HG03045 (cell line): ENCODE results near the gene CCDC122.
"Not testable (repeated sequence)": the region's sequence is repeated elsewhere in the genome, so short reads cannot be mapped to it uniquely, and the experiment has no call there.

Experiments
- ATAC-seq: cut with Tn5 transposase; IDR thresholded peaks from one replicate; pipeline ENCODE4 v1.9.1; 2021; ENCODE audit warnings: mild to moderate bottlenecking, moderate library complexity; ENCODE audit not compliant: unreplicated experiment

Gene CCDC122

DNA sequence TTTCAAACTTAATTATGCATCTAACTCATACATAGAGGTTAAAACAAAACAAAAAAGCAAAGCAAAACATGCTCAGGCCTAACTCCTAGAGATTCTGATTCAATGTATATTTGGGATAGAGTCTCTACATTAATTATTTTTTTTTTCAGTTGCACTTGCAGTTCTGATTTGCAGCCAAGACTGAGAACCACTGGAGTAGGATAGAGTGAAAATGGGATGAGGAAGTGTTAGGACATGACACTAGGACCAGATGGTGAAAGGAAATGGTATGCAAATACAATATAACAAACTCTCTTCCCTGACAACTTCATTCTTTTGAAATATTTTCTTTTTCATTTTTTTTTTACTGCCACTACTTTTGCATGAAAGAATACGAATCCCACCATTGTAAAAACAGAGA lies 1.8 kb downstream of the CCDC122 start:
- ATAC-seq: no peak

DNA sequence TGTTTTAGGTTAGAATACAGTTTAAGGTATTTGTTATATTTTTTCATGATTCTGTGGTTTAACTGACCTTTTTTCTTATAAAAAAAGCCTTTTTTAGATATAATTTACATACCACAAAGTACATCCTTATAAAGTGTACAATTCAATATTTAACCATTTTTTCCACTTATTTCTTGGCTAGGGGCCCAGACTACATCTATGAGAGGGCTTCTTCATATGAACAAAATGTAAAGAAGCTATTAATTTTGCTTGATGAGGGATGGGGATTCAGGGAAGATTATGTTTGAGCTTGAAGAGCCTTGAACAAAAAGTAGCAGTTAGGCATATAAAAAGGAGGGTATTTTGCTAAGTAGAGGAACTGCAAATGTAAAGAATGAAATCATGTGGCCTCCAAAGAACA lies 2.2 kb downstream of the CCDC122 start:
- no peak for ATAC-seq

DNA sequence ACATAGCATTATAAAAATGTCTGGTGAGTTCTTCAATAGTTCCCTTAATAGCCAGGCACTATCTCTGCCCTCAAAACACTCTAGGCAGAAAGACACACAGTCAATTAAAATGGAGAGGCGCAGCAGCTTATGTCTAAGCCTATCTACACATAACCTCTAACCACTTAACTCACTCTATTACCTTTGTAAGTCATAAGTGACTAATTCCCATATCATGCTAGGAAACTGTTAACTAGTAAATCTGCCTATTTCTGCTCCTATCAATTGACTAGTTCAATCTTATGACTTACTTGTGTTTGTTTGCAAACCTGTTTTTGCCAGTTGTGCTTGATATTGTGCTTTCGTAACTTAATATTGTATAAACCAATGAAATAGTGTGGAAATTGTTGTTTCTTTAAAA lies 3.2 kb downstream of the CCDC122 start:
- ATAC-seq: no peak

DNA sequence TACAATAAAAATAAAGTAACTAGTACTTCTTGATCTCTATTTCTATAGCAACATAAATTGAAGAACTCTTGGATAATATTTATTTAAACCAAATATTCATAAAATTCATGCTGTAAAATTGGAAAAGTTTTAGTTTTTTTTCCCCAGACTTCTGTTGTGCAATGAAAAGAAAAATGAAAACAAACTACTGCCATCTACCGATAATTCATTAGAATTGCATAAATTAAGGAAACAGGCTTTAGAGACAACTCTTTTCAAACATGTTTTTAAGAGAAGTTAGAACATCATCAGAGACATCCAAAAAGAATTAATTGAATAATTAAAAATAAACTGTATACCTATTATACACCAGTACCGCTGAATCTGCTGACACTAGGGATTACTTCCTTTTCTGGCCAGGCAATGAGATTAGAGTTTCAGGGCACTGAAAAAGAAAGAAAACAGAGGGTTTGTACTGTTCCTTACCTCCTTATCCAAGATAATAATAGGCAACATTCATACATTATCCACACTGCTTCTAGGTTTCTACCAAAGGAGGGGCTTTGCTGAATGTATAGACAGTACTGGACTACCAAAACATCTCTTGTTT lies 4.9 kb downstream of the CCDC122 start:
- ATAC-seq: no peak

DNA sequence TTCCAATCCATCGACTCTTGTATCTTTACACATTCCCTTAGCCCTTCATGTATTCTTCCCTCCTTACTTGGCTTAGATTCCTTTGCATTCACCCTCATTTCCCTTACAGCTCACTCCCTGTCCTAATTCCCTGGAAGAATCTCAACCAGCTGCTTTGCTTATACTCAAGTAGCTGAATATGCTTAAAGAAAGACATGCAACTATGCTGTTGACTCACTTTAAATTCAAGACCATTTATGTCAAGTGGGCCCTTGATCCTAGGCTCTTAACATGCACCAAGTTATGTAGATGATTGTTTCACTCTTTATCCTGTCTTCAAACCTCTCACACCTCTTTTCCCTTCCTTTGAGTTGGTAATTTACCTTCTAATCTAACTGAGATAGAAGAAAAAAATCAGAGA lies 7.4 kb downstream of the CCDC122 start:
- ATAC-seq: no peak

DNA sequence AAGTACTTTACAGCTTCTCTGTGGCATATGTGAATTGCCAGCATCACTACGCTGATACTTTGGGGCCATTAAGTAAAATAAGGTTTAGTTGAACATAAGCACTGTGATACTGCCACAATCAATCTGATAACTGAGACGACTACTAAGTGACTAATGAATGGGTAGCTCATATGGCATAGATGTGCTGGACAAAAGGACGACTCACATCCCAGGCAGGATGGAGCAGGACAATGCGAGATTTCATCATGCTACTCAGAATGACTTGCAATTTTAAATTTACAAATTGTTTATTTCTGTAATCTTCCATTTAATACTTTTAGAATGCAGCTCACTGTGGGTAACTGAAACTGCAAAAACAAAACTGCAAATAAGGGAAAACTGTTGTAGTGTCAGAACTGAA lies 13.6 kb downstream of the CCDC122 start:
- ATAC-seq: no peak

DNA sequence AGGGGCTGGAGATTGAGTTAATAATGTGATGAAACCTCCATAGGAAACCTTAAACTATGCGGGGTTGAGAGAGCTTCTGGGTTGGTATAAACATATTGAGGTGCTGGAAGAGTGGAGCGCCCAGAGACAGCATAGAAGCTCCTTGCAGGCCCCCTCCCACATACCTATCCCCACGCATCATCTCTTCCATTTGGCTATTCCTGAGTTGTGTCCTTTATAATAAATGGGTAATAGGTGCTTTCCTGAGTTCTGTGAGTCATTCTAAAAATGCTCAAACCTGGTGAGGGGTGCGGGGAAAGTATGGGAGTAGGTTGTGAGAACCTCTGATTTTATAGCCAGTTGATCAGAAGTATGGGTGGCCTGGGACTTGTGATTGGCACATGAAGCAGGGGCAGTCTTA lies 14.6 kb downstream of the CCDC122 start:
- no peak for ATAC-seq

DNA sequence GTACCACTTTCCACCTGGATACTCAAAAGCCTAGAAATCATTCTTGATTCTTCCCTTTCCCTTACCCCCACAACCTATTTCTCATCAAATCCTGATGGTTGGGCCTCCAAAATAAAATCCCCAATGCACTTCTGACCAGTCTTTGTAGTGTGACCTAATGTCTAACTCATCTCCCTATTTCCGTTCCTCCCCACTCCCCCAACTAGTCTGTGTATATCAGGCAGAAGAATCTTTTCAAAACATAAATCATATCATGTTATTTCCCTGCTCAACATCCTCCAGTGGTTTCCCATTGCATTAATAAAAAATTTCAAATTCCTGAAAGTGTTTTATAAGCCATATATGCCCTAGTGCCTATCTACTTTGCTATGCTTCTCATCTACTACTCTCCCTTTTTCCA lies 17.7 kb downstream of the CCDC122 start:
- ATAC-seq: no peak

DNA sequence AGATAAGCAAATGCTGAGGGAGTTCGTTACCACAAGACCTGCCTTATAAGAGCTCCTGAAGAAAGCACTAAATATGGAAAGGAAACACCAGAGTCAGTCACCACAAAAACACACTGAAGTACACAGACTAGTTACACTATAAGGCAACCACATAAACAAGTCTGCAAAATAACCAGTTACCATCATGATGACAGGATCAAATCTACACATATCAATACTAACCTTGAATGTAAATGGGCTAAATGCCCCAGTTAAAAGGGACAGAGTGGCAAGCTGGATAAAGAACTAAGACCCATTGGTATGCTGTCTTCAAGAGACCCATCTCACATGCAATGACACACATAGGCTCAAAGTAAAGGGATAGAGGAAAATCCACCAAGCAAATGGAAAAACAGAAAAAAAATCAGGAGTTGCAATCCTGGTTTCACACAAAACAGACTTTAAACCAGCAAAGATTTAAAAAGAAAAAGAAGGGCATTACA lies 26.6 kb downstream of the CCDC122 start:
- ATAC-seq: no peak

DNA sequence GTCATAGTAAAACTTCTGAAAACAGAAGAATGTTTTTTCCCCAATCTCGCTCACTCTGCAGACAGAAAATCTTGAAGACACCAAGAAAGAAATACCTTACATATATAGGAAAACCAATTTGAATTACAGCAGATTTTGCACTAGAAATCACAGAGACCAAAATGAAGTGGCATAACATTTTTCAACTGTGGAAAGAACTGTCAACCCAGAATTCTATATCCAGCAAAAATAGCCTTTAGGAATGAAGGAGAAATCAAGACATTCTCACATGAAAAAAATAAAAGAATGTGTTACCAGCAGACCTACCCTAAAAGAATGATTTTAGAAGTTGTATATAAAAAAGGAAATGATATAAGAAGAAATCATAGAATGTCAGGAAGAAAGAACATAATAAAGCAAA lies 28.7 kb downstream of the CCDC122 start:
- no peak for ATAC-seq

DNA sequence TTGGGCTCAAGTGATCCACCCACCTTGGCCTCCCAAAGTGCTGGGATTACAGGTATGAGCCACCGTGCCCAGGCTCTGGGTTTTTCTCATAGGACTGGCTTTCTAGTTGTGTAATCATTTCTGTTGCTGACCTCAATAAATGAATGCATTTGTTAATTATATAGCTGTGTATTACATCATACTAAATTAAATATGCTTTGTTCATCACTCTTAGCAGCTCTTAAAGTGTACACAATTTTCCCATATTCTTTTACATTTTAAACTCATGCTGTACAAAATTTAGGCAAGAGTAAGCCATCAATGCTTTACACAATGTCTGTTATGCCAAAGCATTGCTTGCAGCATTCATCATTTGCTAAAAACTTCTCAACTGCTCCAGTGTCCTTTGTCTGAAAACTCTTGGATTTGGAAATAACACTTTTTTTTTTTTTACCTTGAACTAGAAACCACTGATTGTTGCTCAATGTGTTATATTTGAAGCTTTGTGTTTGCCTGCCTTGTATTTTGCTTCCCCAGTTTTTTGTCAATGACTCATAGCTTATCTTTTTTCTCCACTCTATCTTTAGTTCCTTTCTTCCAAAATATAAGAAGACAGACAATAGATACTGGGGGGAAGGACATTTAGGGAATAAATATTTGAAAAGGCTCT lies 31.4 kb downstream of the CCDC122 start:
- no peak for ATAC-seq

DNA sequence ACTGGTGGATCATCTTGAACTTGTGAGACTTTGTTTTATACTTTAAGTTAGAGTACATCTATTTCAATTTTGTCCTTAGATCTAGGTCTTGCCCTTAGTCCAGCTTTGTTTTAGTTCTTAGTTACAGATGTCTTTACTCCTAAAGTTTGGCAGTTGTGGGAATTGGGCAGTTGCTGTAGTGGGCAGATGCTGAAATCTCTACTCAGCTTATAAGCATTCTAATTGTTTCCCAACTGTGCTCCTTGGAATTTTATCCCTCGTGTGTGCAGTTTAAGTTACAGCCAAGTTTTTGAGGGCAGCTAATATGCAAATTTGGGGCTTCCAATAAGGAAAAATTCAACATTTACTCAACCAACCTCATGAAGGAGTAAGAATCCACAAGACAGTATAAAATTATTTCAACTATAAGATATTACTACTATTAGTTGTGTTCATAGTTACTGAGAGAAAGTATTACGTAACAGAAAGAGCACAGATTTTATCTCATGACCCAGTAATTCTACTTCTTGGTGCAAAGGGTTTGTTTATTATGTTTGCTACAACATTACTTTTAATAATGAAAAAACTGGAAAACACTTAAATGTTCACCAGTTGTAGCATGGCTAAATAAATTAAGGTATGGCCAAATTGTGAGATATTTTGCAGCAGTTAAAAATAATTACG lies 32.9 kb downstream of the CCDC122 start:
- no peak for ATAC-seq

DNA sequence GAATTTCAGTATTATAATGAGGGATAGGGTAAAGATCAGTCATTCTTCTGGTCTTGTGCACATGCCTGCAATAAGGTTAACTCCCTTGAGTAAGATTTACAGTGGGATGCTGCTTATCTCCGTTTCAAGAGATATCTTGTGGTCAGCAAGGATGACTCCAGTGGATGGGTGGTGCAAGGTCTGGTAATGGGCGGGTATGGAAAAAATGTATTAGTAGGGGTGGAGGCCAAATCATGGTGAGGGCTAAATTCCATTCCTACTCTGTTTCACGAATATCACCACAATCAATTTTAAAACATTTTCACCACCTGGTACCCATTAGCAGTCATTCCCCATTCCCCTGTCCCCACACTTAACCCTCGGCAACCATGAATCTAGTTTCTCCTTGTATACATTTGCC lies 40.6 kb downstream of the CCDC122 start:
- no peak for ATAC-seq

DNA sequence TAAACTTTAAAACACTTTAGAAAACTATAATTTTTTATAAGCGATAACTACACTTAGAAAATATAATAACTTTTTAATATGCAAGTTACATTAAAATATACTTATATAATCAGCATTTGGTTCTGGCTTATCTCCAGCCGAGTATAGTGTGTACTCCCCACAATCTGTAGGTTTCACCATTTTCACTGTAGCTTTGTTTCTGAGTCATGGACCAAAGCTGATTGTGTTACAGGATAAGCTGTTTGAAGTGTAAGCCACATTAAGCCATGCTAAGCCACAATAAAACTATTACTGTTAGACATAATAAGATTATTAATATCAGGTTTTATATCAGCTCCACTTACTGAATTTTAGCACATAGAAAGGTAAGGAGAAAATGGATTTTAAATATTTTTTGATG lies 43.8 kb downstream of the CCDC122 start:
- no peak for ATAC-seq

DNA sequence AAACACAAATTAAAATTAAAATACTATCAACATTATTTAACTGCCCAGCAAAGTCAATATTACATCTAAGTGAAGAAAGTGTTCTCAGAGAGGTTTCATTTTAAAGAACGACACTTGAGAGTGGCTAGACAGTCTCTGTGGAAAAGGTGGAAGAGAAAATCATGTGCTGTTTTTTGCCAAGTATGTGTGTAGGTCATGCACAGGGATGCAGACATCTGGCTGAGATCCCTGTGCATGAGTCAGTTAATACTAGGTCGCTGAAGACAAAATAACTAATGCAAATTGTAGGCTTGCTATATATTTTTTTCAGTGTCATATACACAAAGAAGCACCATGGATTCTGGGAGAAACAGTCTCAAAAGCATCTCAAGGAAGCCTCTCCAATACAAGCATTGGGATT lies 48.5 kb downstream of the CCDC122 start:
- no peak for ATAC-seq

DNA sequence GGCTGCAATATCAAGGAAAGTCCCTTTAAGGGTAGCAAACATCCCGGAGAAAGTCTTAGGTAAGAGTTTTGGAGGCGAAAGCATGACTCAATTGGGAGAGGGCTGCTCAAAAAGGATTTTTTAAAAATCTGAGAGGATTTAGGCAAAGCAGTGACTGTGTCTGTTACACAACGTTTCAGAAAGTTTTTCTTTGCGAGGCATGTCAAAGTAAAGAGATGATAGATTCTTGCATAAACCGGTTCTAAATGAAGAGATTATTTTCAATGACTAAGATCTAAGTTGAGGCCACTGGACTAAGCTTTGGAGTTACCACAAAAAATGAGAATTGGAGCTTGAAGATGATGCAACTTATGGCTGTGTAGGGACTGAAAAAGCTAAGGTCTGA lies 49.1 kb downstream of the CCDC122 start:
- no peak for ATAC-seq

DNA sequence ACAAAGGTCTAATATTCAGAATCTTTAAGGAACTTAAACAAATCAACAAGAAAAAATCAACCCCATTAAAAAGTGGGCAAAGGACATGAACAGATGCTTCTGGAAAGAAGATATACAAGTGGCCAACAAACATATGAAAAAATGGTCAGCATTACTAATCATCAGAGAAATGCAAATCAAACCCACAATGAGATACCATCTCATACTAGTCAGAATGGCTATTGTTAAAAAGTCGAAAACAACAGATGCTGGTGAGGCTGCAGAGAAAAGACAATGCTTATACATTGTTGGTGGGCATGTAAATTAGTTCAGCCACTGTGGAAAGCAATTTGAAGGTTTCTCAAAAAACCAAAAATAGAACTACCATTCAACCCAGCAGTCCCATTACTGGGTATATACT lies 54.9 kb downstream of the CCDC122 start:
- ATAC-seq: not testable (repeated sequence)

DNA sequence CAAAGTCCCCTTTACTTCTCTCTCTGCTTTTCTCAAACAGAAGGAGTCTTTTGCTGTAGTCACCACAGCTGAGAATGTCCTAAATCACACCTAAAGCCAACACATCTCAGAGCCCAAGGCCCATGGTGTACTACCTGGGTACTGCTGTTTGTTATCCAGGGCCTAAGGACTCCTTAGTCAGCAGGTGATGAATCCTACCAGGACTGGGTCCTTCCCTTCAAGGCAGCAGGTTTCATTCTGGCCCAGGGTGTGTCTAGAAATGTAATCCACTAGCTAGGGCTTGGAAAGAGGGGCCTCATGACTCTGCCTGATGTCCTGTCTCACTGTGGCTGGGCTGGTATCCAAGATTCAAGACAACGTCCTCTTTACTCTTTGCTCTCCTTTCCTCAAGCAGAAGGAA lies 56.6 kb downstream of the CCDC122 start:
- no peak for ATAC-seq

DNA sequence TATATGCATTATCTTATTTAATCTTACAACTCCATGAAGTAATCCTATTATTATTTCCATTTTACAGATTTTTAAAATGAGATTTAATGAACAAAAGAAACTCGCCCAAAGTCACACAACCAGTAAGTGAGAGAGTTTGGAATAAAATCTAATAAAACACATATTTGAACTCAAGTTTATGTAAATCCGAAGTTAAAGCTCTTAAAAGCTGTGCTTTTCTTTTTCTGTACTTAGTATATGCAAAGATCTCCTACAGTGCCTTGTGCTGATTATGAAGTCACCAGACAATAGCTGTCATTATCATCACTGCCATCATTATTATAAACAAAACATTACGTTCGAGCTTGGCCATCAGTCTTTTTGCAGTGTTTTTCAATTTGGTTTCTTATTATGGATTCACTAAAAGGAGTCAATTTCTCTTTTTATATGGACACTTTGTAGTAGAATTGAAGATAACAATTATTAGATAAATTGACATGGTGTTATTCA lies 63.1 kb downstream of the CCDC122 start:
- ATAC-seq: no peak

DNA sequence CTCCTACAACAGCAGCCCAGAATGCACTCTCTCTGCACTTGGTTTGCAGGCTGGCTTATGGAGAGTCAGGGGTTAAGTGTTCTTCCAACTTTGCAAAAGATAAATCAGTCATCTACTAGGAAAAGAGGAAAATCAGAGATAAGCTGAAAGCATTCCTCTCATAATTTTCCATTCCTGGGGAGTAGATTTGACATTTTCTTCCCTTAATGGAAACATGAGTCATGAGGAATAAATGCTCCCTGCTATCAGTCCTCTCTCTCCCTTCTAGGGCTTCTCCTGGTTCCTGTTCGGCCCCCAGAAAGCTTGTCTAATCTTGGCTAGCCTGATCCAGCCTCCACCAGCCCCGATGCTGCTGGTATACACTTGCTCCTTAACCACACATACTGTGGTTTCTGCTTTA lies 64.3 kb downstream of the CCDC122 start:
- no peak for ATAC-seq

DNA sequence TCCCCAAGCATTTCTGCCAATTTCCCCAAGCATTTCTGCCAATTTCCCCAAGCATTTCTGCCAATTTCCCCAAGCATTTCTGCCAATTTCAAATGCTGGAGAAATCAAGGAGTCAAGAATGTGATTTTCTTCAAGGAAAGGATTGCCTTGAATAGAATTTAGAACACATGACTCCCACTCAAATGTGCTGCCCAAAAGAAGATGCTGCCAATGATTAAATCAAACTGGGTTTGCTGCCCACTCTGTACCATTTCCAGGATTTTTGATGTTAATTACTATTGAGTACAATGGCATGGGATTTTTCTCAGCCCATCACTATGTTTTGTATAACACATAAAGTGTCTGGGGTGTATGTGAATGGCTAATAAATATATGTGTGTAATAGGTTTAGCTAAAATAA lies 70.9 kb downstream of the CCDC122 start:
- ATAC-seq: no peak

DNA sequence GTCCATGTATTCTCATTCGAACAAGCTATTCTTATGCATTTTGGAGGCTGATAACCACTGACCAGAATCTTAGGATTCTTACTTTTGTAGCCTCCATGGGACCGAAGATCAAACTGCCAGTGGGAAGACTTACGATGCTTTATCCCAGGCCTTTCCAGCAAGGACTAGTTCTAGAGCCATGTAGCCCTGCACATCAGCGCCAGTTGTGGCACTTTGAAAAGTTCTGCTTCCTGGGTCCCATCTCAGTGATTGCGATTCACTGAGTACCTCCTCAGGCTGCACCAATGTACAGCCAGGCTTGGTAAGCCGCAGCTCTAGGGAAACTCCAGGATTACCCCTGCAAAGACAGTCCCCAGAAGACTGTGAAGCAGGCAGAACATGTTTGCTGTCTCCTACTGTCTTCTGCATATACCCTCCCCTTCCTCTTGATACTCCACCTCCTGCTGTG lies 73.8 kb downstream of the CCDC122 start:
- ATAC-seq: no peak
